GM19438 (cell line): ENCODE measurements around the gene RCAN2.

Experiments
- ATAC-seq: cut with Tn5 transposase; IDR thresholded peaks from one replicate; pipeline ENCODE4 v1.9.1; 2021; ENCODE audit warnings: low read depth; ENCODE audit not compliant: unreplicated experiment

The RCAN2 gene

DNA sequence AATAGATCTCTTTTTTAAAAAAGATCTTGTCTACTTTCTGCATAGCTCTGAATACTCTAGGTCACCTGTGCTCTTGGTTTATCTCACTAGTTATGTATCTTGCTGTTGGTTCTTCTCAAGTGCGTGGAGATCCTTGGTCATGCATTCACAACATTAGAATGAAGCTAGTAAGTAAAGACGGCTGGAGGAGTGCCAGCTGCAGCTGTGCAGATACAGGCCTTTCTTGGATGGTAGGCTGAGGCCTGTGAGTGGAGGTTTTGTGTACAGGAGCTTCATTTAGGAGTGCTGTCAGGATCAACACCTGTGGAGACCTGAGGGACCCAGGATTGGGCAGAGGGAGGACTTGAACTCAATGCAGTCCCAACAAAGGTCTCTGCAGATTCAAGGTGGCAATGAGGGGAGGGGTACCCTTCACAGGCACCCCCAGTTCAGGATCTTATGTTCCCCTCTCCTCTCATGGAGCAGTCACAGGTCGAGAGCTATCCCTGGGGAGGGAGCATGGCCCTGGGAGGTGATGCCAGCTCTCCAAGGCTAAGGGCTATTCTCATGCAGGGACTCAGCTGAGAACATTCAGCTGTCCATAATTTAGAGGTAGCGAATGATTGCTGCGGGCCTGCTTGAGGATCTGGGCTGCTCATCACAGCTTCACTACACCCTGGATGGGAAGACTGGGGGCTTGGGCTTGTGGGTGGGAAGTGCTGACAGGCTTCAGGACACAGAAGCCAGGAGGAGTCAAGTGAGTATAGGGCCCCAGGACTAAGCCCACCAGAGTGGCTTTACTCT is 221.6 kb downstream of the RCAN2 start:
- no peak for ATAC-seq

DNA sequence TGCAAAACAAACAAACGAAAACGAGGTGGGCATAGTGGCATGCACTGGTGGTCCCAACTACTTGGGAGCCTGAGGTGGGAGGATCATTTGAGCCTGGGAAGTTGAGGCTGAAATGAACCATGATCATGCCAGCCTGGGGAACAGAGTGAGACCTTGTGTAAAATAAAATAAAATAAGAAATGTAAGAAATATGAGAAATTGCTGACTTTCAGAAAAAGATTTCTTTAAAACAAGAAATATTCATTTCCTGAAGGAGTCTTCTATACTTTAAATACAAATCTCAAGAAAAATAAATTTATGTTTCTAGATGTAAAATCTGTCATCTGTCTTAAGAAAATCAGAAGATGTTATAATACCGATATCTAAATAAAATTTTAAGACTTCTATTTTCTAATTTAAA is 223.7 kb downstream of the RCAN2 start:
- ATAC-seq: no peak

DNA sequence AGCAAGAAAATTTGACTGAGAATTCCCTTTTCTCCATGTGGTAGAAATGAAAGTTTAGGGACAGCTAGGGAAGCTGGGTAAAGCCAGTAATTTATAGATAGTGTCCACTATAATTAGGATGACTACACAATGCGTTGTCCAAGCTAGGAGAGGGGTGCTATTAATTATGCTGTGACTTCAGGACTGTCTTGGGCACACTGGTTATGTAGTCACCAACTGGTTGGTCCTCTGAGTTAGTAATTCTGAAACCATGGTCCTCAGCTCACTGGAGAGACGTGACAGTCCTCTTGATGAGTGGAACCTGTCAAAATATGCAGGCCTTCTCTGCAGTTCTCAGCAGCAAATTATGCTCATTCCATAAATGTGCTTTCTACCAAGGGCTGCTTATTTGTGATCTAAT is 225.9 kb downstream of the RCAN2 start:
- no peak for ATAC-seq

DNA sequence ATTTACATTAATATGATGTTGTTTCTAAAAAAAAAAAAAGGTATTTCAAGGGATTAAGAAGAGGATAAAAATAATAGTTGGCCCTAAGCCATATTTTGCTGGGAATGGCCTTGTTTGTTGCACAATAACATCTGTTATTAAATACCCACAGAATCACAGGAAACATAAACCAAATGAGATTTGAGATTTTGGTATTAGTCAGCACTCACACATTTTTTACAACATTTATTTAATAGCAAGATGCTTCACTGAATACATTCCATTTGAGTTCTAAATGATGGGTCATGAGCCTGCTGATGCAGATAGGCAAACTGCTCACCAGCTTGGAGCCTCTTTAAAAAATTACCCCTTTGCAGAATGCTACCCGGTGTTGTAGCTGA is 227.6 kb downstream of the RCAN2 start:
- ATAC-seq: no peak

DNA sequence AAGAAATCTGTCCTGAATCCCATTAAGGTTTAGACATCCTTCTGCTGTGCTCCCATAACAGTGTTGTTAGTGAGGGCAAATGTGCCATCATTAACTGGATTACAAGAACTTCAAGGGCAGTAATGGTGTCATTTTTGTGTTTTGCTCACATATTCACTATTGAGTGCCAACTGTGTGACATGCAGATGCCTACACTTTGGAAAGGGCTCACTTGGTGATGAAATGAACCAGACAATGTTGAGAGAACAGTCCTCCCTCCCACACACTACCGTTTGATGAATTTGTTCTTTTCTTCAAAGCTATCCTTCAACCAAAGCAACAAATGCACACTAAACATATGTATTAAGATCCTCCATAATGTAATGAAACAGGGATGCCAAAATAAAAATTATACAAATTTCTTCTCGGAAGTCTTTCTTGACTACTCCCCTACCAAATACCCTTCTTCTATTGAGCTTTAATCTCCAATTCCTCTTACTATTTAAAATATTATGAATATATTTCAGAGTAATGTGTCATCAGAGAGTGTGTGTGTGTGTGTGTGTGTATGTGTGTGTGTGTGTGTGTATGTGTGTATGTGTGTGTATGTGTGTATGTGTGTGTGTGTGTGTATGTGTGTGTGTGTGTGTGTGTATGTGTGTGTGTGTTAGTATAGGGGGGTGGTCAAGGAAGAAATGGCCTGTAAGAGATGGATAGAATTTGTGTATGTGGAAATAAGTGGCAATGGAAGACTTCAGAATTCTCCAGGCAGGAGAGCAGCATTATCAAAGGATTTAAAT is 228.1 kb downstream of the RCAN2 start:
- ATAC-seq: no peak

DNA sequence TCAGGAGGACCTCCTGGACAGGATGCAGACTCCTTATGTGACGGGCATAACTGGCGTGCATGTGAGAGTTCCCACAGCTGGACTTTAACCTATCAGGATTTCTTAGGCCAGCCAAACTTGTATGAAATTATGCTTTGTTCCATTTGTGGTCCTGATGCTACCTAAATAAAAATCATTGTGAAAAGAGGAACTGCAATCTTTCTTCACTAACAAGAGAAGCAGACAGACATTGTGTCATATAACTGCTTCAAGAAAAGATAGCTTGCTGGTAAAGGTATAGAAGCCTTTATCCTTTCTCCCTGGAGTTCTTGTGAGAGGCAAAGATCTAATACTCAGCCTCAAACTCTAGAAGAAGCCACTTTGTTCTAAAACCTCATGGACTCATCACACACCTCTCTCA is 233.0 kb downstream of the RCAN2 start:
- ATAC-seq: no peak

DNA sequence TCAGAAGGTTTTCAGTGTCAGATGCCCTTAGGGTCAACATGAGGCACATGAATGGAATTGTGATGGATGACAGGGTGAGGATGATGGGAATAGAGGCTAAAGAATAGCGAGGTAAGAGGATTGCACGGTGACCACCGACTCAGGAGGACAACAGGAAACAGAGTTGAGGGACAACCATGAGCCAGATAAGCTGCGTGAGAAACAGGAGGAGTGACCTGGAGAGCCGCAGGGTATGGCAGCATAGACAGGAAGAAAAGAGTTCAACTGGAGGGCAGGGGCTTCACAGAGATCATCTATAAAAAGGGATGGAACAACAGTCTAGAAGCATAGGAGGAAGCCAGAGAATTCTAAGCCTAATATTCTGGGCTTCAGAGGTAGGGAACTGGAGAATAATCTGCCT is 235.7 kb downstream of the RCAN2 start:
- ATAC-seq: no peak

DNA sequence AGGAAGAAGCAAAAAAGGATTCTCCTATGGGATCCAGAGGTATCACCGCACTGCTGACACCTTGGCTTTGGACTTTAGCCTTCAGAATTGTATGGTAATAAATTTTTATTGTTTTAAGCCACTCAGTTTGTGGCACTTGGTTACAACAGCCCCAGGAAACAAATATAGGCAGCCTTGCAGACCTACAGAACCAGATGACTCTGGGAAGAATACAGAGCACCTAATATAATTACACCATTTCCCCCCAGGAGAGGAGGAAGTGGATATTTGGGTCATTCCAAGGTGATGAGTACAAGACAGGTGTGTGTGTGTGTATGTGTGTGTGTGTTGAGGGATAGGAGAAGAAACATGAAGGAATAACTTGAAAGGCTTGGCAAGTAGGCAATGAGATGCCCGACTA is 236.3 kb downstream of the RCAN2 start:
- no peak for ATAC-seq

DNA sequence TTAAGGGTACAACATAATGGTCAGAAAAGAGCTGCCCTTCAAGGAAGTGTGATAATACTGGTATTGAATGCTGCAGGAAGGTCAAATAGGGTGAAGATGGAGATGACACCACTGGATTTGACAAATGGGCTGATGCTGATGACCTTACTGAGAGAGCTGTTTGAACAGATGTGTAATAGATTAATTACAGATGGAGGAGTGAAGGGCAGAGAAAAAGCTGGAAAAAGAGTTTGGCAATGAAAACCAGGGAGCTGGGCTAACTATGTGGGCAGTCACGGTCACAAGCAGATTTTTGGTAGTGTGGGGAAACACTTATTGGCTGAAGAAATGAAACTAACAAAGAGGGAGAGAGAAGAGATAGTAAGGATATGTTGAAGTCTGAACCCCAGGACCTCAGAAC is 236.9 kb downstream of the RCAN2 start:
- ATAC-seq: no peak

DNA sequence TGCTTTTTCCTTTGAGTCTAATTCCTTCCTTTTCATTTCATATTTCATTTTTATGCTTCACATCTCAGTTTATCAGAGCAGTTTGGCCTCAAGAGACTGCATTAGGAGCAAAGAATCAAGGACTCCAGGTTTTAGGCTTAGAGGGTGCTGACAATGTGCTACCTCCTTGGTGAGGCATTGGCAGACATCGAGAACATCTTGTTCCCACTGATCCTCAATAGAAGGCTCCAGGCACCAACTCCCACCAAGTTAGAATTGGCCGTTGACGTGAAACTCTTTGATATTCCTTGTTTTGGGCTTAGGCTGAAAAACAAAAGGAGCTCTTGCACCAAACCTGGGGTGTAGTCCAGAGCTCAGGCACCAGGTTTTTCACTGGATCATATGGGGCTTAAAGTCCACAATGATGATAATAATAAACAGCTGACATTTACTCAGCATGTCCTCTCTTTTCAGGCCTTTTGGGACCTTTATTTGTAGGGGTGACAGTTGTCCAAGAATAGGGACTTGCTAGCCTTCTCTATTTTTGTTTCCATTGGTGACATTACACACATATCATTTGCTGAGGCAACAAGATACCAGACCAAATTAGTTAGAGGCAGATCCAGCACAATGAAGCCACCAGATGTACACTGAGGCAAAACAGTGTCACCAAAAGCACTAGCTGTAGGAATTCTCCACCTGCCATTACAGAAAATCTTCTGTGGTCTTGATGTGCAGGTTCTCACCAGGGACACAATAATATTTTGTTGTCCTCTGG is 239.5 kb downstream of the RCAN2 start:
- ATAC-seq: no peak

DNA sequence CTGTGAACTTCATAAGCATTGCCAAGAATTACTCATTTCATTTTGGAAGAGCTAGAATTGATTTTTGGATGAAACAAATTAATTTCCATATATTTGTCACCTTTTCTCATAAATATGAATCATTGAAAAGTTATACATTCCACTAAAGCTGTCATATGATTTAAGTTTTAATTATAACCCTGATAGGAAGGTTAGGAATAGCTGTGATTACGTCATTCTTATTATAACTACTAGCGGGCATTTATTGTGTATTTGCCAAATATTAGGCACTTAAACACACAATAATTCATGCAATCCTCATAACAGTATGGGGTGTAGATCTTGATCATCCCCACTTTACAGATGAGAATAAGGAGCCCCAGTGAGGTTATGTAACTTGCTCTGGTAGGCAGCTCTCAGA is 243.1 kb downstream of the RCAN2 start:
- no peak for ATAC-seq

DNA sequence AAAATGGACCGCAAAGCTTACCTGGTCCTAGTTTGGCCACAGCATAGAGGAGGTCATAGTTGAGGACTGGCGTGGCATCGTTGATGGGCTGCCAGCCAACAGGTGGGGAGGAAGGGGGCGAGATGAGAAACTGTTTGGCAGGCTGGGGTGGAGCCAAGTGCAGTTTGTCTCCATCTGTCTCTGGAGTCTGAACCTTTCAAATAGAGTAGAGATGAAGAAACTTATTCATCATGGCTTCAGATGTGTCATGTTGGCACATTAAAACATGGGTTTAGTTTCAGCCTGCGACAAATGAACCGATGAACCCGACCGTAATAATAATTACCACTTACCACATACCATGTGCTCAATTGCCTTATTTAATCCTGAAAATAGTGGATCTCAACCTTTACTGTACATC is 244.5 kb downstream of the RCAN2 start:
- ATAC-seq: no peak

DNA sequence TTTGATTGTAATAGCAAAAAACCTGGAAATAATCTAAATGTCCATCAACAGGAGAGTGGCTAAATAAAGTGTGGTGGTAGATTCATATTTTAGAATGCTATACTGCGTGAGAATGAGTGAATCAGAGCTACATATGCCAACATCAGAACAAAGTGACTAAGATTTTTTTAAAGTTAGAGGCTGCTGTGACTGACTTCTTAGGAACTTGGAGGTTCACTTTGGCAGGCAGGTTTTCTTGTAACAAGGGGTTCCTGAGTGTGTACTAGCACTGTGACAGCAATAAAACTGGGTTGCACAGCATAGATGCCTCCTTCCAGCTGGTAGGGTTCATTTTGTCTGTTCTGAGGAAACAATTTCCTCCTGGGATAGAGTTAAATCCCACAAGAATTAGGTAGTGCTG is 245.2 kb downstream of the RCAN2 start:
- ATAC-seq: no peak

DNA sequence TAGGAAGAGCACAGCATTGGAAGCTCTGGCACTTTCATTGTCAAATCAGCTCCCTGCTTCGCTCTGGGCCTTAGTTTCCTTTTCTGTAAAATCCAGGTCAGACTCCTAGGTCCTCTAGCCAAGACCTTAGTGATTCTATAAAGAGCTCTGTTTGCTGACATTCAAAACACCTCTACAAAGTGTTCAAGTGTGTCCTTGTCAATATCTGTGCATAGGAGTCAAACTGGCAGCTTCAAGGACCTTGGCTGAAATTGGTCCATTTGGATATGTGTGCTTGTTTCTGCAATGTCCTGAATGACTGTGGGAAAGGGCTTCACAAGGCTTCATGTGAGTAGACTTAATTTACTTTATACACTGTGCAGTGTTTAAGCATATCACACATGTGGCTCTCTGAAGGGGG is 246.6 kb downstream of the RCAN2 start:
- no peak for ATAC-seq

DNA sequence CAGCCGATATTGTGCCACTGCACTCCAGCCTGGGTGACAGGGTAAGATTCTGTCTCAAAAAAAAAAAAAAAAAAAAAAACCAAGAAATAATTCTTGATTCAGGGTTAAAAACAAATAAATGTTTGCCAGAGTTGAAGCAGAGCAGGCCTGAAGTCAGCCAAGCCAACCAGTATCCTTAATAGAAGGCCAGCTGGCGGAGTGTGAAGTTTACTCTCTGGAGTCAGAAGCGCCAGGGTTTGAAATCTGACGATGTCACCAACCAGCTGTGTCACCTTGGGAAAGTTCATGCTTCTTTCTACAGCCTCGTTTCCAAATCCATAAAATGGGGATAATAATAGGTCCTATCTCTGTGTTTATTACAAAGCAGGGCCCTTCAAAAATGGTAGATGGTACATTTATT is 247.5 kb downstream of the RCAN2 start:
- no peak for ATAC-seq

DNA sequence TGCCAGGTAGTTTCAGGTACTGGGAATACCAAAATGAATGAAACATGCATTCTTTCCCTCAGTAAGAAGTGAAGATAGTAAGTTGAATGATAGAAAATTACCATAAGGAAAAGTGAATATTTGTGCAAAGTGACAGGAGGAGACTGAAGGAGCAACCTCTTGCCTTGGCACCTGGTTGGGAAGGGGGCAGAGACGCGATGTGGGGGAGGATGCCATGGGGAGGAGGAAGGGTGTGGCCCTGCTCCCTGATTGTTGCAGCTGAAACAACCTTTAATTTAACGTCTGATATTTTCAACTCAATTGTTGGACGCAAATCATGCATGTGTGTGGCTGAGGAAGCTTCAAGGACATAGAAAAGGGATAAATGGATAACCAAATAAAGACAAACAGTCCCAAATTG is 248.3 kb downstream of the RCAN2 start:
- ATAC-seq: no peak

DNA sequence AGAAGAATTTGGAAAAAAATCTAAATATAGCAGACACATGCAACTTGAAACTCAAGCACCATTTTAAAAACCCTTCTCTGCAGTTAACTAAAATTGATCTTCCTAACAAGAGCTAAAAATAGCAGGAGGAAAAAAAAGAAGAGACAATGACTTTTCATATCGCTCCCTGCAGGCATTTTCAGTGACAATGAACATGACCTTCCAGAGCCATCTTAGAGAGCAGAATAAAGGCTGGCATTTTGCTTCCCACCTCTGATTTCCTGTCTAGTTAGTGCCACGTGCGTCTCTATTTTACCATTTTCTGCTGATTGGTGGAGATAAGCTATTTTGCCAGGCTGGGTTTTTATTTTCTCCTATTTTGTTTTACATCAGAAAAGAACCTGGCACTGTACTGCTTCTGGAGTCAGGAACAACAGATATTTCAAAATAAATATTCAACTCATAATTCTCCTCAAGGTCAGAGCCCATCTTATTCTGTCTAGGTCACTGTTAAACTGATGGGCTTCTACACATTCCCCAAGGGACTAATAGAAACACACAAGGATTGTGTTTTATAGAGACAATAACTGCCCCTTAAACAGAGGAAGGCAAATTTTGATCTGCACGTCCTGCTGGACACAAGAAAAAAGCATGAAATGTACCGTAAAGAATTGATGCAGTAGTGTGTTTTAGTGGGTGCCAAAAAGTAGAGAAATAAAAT is 250.2 kb downstream of the RCAN2 start:
- no peak for ATAC-seq

DNA sequence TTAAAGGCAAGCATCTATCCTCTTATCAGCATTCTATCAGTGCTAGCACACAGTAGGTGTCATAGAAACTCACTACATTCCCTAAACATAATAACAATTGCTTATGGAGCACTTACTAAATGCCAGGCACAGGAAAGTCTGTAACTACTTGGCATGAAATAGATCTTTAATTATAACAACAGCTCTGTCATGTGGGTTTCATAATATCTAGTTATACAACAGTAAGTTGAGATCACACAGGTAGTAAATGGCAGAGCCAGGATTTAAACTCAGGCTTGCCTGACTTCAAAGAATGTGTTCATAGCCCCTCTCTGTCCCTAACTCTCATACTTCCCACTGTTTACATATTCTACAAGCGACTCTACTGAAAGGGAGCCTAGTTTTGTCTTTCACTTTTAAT is 254.5 kb downstream of the RCAN2 start:
- no peak for ATAC-seq

DNA sequence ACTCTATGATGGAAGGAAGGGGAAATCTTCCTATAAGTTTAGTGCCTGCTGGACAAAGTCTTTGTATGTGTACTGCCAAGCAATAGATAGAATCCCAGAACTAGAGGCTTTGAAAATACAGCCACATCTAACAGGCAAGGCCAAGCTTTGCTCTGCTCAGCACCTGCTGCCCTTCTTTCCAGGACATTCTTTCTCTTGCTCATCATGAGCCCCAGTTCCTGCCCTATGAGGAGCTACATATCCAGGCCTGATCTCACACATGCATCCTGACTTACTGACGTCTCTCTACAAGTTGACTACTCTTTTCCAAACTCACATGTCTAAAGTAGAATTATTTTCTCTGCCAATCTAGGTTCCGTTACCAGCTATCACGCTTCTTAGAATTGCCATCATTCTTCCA is 256.0 kb downstream of the RCAN2 start:
- ATAC-seq: no peak

DNA sequence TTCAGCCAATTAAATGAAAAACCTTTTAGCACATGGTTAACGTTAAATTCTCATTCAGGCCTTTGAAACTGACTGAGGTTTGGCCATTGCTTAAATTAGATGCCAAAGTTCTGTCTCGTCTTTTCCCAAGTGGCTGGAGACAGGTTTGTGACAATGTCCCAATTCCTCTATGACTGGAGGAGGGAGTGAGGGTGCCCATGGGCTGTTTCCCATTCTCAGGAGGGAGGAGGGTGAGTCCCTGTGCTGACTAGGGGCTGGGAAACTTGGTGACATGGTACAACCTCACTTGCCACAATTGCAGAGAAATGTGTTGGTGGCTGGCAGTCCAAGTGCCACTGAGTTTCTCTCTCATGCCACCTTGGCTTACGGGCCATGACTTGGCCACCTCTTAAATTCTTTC is 256.5 kb downstream of the RCAN2 start:
- ATAC-seq: no peak

DNA sequence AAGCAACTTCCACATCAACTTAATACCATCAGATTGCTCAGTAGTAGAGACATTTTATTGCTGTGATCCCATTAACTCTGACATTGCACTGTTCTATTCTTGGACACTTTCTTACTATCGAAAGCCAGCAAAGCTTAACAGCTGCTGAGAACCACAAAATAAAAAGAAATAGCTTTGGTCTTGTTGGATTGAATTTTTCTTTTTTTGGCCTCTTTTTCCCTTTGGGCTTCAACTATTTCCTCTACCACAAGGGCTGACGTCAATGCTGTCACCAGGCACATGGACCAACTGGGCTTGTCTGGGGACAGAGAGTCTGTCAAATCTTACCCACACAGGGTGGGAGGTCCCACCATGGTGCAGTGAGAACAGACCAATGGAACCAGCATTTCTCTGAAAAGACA is 257.1 kb downstream of the RCAN2 start:
- no peak for ATAC-seq
